Transverse colon (tissue), 4 donors: ENCODE measurements around the gene ARRB1.

Source experiments
- CTCF ChIP-seq, 5 experiments: fragments of 200-600 bp in 3 of 5; fragments of 450-650 bp in 2 of 5; sonication (generic) in 3 of 5; IDR thresholded peaks; 1 replicate in 2 of 5; 2 replicates in 3 of 5; pipeline ENCODE4 v1.5.1; 2016 to 2017; ENCODE audit warnings: antibody characterized with exemption in 5 of 5, inconsistent platforms in 3 of 5, mild to moderate bottlenecking in 2 of 5, moderate library complexity in 1 of 5
- EP300 ChIP-seq: sonication (generic); formaldehyde crosslinking; IDR thresholded peaks from one replicate; pipeline ENCODE4 v1.6.1; 2017; ENCODE audit warnings: antibody characterized with exemption, low read depth
- POLR2A ChIP-seq: fragments of 450-650 bp; IDR thresholded peaks from one replicate; pipeline ENCODE4 v1.6.1; 2016; ENCODE audit warnings: antibody characterized with exemption, mild to moderate bottlenecking, moderate library complexity
- POLR2AphosphoS5 ChIP-seq, 3 donors: sonication (generic); formaldehyde crosslinking; IDR thresholded peaks; one replicate each; pipeline ENCODE4 v1.6.1; 2016; ENCODE audit warnings: antibody characterized with exemption in 3 of 3

GRCh38 chr11:75346912-75347647 lies 4.4 kb downstream of the ARRB1 start:
- TF ChIP-seq CTCF (IDR thresholded peaks at IDR 0.05) (no peak), POLR2A (no peak), EP300 (no peak), POLR2AphosphoS5 (IDR thresholded peaks at IDR 0.05) (no peak)
